GM21528 (cell line): ENCODE data around the gene RTTN.

Source experiments
- ATAC-seq: cut with Tn5 transposase; IDR thresholded peaks from one replicate; pipeline ENCODE4 v1.9.1; 2021; ENCODE audit warnings: mild to moderate bottlenecking, moderate library complexity; ENCODE audit not compliant: unreplicated experiment, low FRiP score

The RTTN gene

GRCh38 chr18:70036771-70037347, 168.6 kb downstream of the RTTN start:
- peak; percentile 99 for ATAC-seq

- no peak for ATAC-seq
These were observed 169.3 kb downstream of the RTTN start for GRCh38 chr18:70036168-70036567.

GRCh38 chr18:70031221-70031620, 174.3 kb downstream of the RTTN start:
- no peak for ATAC-seq

- ATAC-seq: no peak
These were observed 174.8 kb downstream of the RTTN start for GRCh38 chr18:70030728-70031127.

- ATAC-seq: peak; percentile 58
These were observed 176.3 kb downstream of the RTTN start for GRCh38 chr18:70029163-70029562.

GRCh38 chr18:70028734-70029133, 176.8 kb downstream of the RTTN start:
- peak; percentile 74 for ATAC-seq

- no peak for ATAC-seq
These were observed 177.4 kb downstream of the RTTN start for GRCh38 chr18:70028084-70028483.

- no peak for ATAC-seq
These were observed 179.9 kb downstream of the RTTN start for GRCh38 chr18:70025580-70025979.

GRCh38 chr18:70024829-70025228, 180.7 kb downstream of the RTTN start:
- ATAC-seq: no peak

GRCh38 chr18:70024093-70024492, 181.4 kb downstream of the RTTN start:
- no peak for ATAC-seq

- ATAC-seq: no peak
These were observed 182.9 kb downstream of the RTTN start for GRCh38 chr18:70022636-70023035.

- ATAC-seq: no peak
These were observed 184.0 kb downstream of the RTTN start for GRCh38 chr18:70021498-70021897.

GRCh38 chr18:70021043-70021442, 184.4 kb downstream of the RTTN start:
- no peak for ATAC-seq

GRCh38 chr18:70019991-70020390, 185.5 kb downstream of the RTTN start:
- no peak for ATAC-seq

GRCh38 chr18:70019136-70019535, 186.4 kb downstream of the RTTN start:
- ATAC-seq: no peak

- ATAC-seq: no peak
These were observed 190.4 kb downstream of the RTTN start for GRCh38 chr18:70015127-70015526.

- ATAC-seq: no peak
These were observed 199.9 kb downstream of the RTTN start for GRCh38 chr18:70005580-70005979.

- no peak for ATAC-seq
These were observed 200.8 kb downstream of the RTTN start for GRCh38 chr18:70004696-70005095.

- ATAC-seq: no peak
These were observed 205.8 kb downstream of the RTTN start for GRCh38 chr18:69999656-70000055.

- ATAC-seq: no peak
These were observed 206.9 kb downstream of the RTTN start for GRCh38 chr18:69998523-69998987.

- ATAC-seq: no peak
These were observed 208.3 kb downstream of the RTTN start for GRCh38 chr18:69996951-69997798.

GRCh38 chr18:69996417-69996816, 209.1 kb downstream of the RTTN start:
- no peak for ATAC-seq
